DMS 273 treated with DMSO at 0.1 percent for 48 hours (cell line): ENCODE data around the gene FARP2.

Experiments used
- DNase-seq: peaks from one replicate; lab custom pipeline; 2025; lab: John Stamatoyannopoulos, UW

The FARP2 gene

DNA sequence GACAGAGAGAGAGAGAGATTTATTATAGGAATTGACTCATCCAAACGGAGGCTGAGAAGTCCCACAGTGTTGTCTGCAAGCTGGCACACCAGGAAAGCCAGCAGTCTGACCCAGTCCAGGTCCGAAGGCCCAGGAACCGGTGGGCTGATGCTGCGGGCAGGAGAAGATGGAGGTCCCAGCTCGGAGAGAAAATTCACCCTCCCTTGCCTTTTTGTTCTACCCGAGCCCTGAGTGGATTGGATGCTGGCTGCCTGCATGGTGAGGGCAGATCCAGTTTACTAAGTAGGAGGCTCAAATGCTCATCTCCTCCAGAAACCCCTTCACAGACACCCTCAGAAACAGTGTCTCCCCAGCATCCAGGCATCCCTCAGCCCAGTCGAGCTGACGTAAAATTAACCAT is 174.5 kb downstream of the FARP2 start:
- DNase-seq = no peak

DNA sequence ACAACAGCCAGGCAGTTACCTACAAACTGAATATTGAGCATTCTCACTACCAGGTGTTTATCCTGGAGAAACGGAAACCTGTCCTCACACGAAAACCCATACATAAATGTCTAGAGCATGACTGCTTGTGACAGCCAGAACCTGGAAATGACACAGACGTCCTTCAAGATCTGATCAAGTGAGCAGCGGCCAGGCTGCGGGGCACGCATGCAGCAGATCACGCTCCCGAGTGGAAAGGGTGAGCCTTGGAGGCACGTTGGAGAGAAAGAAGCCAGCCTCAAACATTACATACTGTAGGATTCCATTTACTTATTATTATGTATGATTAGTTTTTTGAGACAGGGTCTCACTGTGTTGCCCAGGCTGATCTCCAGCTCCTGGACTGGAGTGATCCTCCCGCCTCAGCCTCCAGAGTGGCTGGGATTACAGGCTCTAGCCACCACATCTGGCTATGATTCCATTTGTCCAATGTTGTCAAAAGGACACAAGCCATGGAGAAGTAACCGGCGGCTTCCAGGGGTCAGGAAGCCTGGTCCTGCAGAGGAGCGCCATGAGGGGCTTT is 175.2 kb downstream of the FARP2 start:
- no peak for DNase-seq

DNA sequence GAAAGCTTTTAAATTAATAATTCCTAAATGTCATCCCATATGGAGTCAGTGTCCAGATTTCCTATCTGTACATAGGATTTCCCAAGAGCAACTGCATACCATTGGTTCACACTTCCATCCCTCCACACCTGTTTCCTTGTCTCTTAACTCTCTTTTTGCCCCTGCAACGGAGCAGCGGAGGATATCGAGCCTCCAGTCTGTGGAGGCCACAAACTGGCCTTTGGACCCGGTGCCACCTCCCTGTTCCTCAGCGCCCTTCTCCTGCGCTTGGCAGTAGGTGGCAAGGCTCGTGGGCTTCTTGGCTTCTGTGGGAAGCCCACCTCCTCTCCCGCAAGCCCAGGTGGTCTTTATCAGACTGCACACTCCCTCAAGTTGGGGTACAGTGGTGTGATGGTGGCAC is 176.1 kb downstream of the FARP2 start:
- DNase-seq = no peak

DNA sequence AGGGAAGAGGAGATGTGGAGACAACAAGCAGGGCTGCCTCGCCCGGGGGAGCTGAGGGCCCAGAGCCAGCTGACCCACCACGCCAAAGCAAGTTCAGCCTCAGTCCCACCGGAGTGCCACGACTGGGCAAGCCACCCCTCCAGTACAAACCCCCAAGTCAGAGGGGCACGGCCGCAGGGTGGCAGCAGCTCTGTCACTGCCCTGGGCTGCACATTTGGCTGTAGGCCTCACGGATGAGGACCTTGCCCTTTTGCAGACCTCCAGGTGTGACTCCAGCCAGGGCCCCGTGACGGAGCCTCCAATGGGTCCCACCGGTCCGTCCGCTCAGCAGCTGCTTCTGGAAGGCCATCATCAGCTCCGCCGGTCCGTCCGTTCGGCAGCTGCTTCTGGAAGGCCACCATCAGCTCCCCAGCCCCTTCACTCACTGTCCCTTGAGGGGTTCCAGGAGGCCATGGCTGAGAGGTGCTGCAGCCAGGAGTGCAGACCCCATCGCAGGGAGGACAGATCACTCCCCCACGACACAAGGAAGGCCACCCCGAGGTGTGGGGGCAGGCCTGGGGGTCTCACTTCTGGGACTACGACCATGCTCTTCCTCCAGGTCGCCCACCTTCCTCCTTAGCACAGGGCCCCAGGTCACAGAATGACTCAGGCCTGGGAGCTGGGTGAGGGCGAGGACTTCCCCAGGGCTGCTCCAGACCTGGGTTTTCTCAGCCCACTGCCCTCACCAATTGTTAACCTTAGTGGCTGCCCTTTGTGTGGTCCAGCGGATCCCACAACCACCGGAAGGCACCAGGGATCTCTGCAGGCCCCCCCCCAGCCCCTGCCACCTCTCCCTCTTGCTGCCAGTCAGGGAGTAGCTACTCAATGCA is 176.9 kb downstream of the FARP2 start:
- no peak for DNase-seq

DNA sequence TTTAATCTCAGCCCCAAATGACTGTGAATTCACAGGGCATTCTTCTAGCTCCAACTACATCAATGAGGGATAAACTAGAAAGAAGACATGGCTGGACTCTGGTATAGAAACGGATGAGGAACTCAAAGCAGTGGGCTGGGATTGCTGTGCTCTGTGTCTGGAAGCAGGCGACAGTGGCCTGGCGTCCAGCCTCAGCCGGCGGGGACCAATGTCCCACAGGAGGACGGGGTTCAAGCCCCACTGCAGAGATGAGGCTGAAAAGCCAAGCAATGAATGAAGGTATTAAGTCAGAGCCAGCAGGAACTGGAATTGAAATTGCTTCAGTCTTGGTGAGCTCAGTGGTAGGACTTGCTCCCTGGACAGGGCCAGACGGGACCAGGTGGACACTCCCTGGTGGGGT is 178.2 kb downstream of the FARP2 start:
- DNase-seq = no peak

DNA sequence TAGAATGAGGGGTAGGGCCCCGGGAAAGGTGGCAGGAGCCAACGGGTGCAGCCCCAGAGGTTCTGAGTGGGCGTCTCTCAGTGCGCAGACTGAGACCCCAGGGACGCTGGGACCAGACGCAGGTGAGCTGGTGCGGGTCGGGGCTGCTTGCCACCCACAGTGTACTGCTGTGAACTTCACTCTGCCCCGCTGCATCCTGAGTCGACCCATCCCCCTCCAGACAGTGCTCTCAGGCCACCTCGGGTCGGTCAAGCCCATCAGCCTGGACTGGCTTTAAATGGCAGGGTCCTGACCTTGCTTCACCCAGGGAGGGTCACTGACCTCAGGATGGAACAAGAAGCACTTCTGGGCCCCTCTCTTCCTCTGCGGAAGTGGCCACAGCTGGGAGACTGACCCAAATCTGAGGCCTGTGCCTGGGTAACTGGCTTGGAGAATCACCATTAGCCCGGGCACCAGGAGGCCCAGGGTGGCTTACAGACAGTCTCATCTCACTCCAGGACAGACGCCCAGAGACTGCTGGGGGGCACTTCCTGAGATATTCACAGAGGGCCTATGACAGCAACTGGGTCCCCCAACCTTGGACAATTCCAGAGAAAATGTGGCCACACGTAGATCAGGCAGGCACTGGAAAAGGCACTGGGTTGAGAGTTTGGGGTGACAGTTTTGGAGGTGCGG is 178.8 kb downstream of the FARP2 start:
- DNase-seq = no peak

DNA sequence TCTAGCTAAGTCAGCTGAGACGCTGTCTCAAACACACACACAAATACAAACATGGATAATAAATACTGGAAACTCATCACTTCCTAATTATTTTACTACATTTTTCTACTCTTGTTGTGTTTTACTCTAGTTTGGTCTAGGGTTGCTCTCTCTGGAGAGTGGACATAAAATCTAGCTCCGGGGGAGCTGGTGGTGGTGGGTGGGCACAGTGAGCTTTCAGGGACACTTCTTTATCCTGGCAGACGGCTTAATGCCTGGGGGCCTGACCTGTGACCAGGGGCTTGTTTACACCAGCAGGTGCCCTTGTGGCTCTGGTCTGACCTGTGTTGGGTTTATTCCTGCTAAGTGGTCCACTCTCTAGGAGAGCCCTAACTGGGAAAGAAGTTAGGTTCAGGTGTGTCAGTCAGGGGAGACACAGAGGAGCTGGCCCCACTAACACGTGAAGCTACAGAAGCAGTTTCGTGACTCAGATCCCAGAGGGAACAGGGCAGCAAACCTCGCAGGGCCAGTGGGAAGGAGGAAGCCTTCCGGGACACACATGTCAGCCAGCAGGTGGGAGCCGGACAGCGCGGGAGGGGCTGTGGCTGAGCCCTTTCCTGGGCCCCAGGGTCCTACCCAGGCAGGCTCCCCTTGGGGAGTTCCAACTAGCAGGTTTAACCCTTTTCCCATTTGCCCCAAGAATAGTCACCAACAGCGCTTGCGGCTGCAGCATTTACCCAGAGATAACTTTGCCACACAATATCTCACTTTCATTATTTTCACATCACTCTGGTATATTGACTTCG is 180.0 kb downstream of the FARP2 start:
- no peak for DNase-seq

DNA sequence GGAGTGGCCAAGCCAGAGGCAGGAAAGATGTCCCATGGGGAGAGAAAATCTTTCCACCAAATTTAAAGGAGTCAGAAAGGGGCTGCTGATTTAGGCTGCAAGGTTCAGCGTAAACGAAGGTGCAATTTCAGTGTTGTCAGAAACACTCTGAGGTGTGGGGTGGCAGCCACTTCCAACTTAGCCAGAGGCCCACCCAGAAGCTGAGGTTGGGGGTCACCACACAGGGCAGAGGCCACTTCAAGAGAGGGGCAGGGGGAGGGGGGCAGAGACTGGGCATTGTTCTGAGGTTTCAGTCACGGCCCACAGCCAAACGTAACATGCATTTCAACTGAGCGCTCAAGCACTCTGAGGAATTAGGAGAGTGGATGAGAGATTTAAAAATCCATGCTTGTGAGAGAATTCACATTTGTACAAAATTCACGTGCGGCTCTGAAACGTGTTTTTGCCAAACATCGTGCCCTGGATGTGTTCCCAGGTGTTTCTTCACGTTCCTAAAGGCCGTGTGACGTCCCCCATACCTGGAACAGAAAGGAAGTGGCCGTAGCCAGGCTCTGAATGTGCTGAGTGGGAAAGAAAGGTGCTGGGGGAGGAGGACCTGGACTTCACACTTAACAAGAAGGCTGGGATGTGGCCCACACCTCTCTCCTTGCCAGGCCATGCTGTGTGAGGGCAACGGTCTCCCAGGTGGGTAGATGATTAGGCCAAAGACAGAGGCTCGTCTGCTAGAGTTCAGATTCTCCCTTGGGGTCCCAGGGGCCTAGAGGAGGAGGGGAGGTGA is 182.9 kb downstream of the FARP2 start:
- no peak for DNase-seq

DNA sequence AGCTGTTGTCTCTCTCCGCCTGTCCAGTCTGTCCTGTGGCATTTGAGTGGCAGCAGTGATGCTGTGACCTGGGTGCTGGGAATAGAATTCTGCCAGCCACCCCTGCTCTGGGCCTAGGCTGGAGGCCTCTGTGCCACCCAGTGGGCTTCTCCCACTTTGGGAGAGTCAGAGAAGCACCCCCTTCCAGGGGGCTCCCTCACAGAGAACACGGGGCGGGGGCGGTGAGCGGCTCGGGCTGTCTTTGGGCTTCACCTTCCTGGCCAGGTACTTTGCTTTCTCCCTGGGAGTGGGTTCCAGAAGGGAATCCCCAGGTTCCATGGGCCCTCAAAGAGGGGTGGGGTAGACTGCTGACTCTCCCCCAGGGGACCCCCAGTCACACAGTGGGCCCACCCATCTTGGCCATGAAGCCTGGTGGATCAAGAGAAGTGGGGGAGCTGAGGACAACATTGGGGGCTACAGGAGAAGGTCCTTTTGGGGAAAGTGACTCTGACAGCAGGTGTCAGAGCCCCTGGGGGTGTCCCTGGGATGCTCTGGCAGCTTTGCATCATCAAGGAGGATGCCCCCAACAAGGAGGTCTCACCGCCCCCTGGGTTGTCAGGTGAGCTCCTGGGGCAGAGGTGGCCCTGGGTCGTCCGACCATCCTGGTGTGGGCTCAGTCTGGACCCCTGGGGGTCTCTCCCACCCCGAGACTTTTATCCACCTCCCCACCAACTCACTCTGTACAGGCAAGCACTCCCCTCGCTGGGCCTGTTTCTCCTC is 183.7 kb downstream of the FARP2 start:
- DNase-seq = no peak

DNA sequence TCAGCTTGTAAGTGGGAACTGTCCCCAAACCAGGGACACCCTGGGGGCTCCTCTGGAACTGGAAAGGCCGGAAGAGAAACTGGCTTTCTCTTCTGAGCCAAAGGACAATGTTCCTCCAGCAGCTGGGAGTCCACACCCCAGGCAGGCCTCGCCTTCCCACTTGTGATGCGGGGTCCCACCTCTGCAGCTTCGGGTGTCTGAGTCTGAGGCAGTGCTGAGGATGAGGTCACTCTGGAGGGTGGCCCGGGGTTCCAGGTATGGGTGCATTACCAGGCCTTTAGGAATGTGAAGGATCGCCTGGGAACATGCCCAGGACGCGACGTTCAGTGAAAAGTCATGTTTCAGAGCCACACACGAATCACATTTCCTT is 184.3 kb downstream of the FARP2 start:
- no peak for DNase-seq

DNA sequence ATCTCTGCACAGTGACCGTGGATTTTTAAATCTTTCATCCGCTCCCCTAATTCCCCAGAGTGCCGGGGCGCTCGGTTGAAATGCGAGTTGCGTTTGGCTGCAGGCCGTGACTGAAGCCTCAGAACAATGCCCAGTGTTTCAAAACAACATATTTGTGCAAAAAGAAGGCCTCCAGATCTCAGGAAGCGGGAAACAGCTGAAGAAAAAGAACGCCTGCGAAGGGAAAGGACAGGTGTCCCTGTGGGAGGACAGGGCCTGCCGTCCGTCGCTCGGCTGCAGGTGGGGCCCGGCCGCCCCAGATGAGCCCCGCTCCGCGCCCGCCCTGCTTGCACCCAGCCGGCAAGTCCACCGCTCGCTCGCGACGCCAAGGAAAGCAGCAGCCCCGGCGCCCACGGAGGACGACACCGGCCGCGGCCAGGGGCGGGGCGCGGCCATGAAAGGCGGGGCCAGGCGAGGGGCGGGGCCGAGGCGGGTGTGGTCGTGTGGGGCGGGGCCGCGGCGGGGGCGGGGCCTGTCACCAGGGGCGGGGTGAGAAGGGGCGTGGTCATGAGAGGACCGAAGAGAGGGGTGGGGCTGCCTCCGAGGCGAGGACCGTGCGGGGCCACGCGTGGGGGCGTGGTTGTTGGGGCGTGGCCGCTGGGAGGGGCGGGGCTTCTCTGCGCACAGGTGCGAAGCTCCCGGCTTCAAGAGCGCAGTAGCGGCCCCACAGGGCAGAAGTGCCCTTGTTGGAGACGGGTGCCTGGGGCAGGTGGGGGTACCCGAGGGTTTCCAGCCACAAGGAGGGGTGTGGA is 184.9 kb downstream of the FARP2 start:
- DNase-seq = no peak

DNA sequence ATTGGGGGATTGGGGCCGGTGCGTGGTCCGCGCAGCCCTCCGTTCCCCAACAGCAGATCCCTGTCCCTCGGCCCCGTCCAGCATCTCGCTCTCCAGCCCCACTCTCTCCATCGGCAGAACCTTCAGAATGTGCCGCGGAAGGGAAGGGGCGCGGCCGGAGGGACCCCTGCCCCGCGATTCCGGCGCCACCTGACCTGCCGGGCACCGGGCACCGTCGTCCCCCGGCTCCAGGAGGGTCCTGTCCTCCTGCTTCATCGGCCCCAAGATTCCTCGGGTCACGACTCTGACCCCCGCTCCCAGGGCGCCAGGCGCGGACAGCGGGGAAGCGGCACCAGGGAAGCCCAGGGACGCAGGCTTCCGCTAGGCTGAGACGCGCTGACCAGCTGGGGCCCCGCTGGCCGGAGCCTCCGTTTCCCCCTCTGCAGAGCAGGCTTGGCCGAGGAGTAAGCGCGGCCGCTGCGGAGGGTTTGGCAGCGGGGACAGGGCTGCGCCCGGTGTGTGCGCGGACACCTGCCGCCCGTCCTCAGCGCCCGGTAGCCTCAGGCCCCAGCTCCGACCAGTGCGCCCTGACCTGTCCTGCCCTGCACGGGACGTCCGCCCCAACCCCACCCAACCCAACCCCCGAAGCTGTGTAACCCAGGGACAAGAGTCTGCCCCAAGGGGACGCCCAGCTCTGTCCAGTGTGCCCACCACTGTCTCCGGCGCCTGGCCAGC is 185.6 kb downstream of the FARP2 start:
- DNase-seq = no peak

DNA sequence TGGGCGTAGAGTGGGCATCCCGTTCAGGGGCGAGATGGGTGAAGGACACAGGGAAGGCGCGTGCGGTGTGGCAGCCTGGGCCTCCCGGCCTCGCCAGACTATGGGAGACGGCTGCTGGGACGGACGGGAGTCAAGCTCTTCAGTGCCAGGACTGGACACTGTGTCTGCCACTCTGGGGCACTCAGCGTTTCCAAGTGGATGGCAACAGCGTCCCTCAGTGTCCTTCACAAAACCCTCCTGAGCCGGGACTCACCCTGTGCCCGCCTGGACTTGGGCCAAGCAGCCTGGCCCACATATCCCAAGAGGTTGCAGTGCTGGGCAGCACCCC is 186.2 kb downstream of the FARP2 start:
- DNase-seq = no peak
